Transverse colon (tissue), 4 donors: Measurements from ENCODE around the gene FOXL3. TPM values are rescaled to one million over a fixed set of nuclear protein-coding genes. Genes with fewer than 3 reads are reported as not detected.

Experiments used
- DNase-seq: peaks from one replicate; pipeline ENCODE4 v3.0.0-alpha.2; 2019
- H3K27ac ChIP-seq, 4 donors: fragments of 200-600 bp; sonication (generic); 2 replicates each; pipeline ENCODE4 v1.5.1; 2016 to 2018; ENCODE audit warnings: inconsistent platforms in 4 of 4
- H3K27me3 ChIP-seq: fragments of 200-600 bp; sonication (generic); 2 replicates; pipeline ENCODE4 v1.5.1; 2017; ENCODE audit warnings: inconsistent platforms
- H3K36me3 ChIP-seq, 4 donors: fragments of 200-600 bp; sonication (generic); 2 replicates each; pipeline ENCODE4 v1.5.1; 2017 to 2019; ENCODE audit warnings: inconsistent platforms in 4 of 4
- H3K4me1 ChIP-seq, 4 donors: fragments of 200-600 bp; sonication (generic); 2 replicates each; pipeline ENCODE4 v1.5.1; 2017 to 2020; ENCODE audit warnings: inconsistent platforms in 4 of 4
- H3K4me3 ChIP-seq, 4 donors: fragments of 200-600 bp; sonication (generic); 1 replicate in 1 of 4; 2 replicates in 3 of 4; pipeline versions ENCODE4 v1.5.1 to v1.6.1; 2017 to 2019; ENCODE audit warnings: inconsistent platforms in 4 of 4
- H3K9me3 ChIP-seq, 2 donors: fragments of 200-600 bp; sonication (generic); 2 replicates each; pipeline ENCODE4 v1.5.1; 2017 to 2019; ENCODE audit warnings: inconsistent platforms in 2 of 2
- CTCF ChIP-seq, 5 experiments: fragments of 200-600 bp in 3 of 5; fragments of 450-650 bp in 2 of 5; sonication (generic) in 3 of 5; IDR thresholded peaks; 1 replicate in 2 of 5; 2 replicates in 3 of 5; pipeline ENCODE4 v1.5.1; 2016 to 2017; ENCODE audit warnings: antibody characterized with exemption in 5 of 5, inconsistent platforms in 3 of 5, mild to moderate bottlenecking in 2 of 5, moderate library complexity in 1 of 5
- EP300 ChIP-seq: sonication (generic); formaldehyde crosslinking; IDR thresholded peaks from one replicate; pipeline ENCODE4 v1.6.1; 2017; ENCODE audit warnings: antibody characterized with exemption, low read depth
- POLR2A ChIP-seq: fragments of 450-650 bp; IDR thresholded peaks from one replicate; pipeline ENCODE4 v1.6.1; 2016; ENCODE audit warnings: antibody characterized with exemption, mild to moderate bottlenecking, moderate library complexity
- POLR2AphosphoS5 ChIP-seq, 3 donors: sonication (generic); formaldehyde crosslinking; IDR thresholded peaks; one replicate each; pipeline ENCODE4 v1.6.1; 2016; ENCODE audit warnings: antibody characterized with exemption in 3 of 3
- WGBS, 2 donors: methylation state at CpG; one replicate each; pipeline ENCODE4 v1.1.5; 2018; ENCODE audit warnings: low coverage in 1 of 2; 5-methylcytosine and 5-hydroxymethylcytosine counted together
- in situ Hi-C, 4 donors: fragments of 200-750 bp; cut with MboI; loops; one replicate each; pipeline versions ENCODE4 v1.15.0 to v1.15.1; 2017; ENCODE audit warnings: low sequenced_read_pairs in 3 of 4, low pct_ligation_motif_present in 1 of 4, low pct_unique_long_range_greater_than_20kb in 1 of 4
- intact Hi-C: fragments of 100-400 bp; cut with DNase I; formaldehyde crosslinking; loops from one replicate; pipeline ENCODE4 v1.15.1; 2023; ENCODE audit warnings: low total_unique reads
- total RNA-seq, 4 donors: library from RNA; depleted of rRNA; stranded (reverse); fragments of >200 nt; gene quantifications; one replicate each; pipeline ENCODE4 v1.1.0, GENCODE V29; 2016

Gene FOXL3
- total RNA-seq, 4 donors from 2014 or later, result not detected

GRCh38 chr7:300048-300447 lies 10.1 kb downstream of the FOXL3 start:
- Histone ChIP-seq H3K4me3 (no peak overlapping the region), H3K36me3 (no peaks in the 10 kb centered on the region), H3K27me3 (peaks cover 6% of the 10 kb centered on the region), H3K9me3 (no peaks in the 10 kb centered on the region), H3K27ac (no peak overlapping the region), H3K4me1 (no peaks in the 10 kb centered on the region)
- TF ChIP-seq CTCF (IDR thresholded peaks at IDR 0.05) (no peak), POLR2A (no peak), EP300 (no peak), POLR2AphosphoS5 (IDR thresholded peaks at IDR 0.05) (no peak)
- intact Hi-C loops (no loop called here), in situ Hi-C loops (no loop called here)
- 93 to 94% methylated on average over 3 to 10 of the region's 10 CpGs for WGBS, 2 donors
- no peak for DNase-seq

GRCh38 chr7:300546-301290 lies 10.7 kb downstream of the FOXL3 start:
- DNase-seq, result no peak
- intact Hi-C loops (no loop called here), in situ Hi-C loops (no loop called here)
- Histone ChIP-seq H3K4me3 (no peak overlapping the region), H3K36me3 (no peaks in the 10 kb centered on the region), H3K27me3 (no peaks in the 10 kb centered on the region), H3K27ac (no peak overlapping the region), H3K9me3 (no peaks in the 10 kb centered on the region), H3K4me1 (no peaks in the 10 kb centered on the region)
- TF ChIP-seq POLR2A (no peak), EP300 (no peak), POLR2AphosphoS5 (IDR thresholded peaks at IDR 0.05) (no peak), CTCF (IDR thresholded peaks at IDR 0.05) (no peak)
- WGBS, 2 donors, result 95% methylated on average over 13 of the region's 13 CpGs; no CpG with 5 or more reads in 1 of the 2 donors

GRCh38 chr7:301291-302053 lies 11.5 kb downstream of the FOXL3 start:
- H3K27me3 ChIP-seq, result no peaks in the 10 kb centered on the region
- H3K27ac ChIP-seq, result no peak overlapping the region
- no peaks in the 10 kb centered on the region for H3K9me3 ChIP-seq
- no peak for TF ChIP-seq POLR2A
- no peak for TF ChIP-seq EP300
- no peak for TF ChIP-seq CTCF (IDR thresholded peaks at IDR 0.05)
- no peak for TF ChIP-seq POLR2AphosphoS5 (IDR thresholded peaks at IDR 0.05)
- no peaks in the 10 kb centered on the region for H3K4me1 ChIP-seq
- WGBS, 2 donors, result 80 to 85% methylated on average over 3 to 34 of the region's 34 CpGs
- in situ Hi-C loops, result no loop called here
- H3K4me3 ChIP-seq, result no peak overlapping the region
- intact Hi-C loops, result no loop called here
- DNase-seq, result no peak
- no peaks in the 10 kb centered on the region for H3K36me3 ChIP-seq

GRCh38 chr7:302054-302992 lies 12.4 kb downstream of the FOXL3 start:
- no peak overlapping the region for H3K4me3 ChIP-seq
- no peaks in the 10 kb centered on the region for H3K27me3 ChIP-seq
- 93 to 96% methylated on average over 3 to 18 of the region's 18 CpGs for WGBS, 2 donors
- in situ Hi-C loops (no loop called here), intact Hi-C loops (no loop called here)
- H3K27ac ChIP-seq, result no peak overlapping the region
- no peak for TF ChIP-seq POLR2AphosphoS5 (IDR thresholded peaks at IDR 0.05)
- TF ChIP-seq POLR2A, result no peak
- no peak for TF ChIP-seq CTCF (IDR thresholded peaks at IDR 0.05)
- H3K36me3 ChIP-seq, result no peaks in the 10 kb centered on the region
- no peak for DNase-seq
- H3K9me3 ChIP-seq, result no peaks in the 10 kb centered on the region
- H3K4me1 ChIP-seq, result no peaks in the 10 kb centered on the region
